HG02852 (cell line): ENCODE measurements around the gene LUZP4.
"Not testable (repeated sequence)": the region's sequence is repeated elsewhere in the genome, so short reads cannot be mapped to it uniquely, and the experiment has no call there.

ENCODE experiments used
- ATAC-seq: cut with Tn5 transposase; IDR thresholded peaks from one replicate; pipeline ENCODE4 v1.9.1; 2021; ENCODE audit warnings: mild to moderate bottlenecking, moderate library complexity; ENCODE audit not compliant: unreplicated experiment

Gene LUZP4, protein sequence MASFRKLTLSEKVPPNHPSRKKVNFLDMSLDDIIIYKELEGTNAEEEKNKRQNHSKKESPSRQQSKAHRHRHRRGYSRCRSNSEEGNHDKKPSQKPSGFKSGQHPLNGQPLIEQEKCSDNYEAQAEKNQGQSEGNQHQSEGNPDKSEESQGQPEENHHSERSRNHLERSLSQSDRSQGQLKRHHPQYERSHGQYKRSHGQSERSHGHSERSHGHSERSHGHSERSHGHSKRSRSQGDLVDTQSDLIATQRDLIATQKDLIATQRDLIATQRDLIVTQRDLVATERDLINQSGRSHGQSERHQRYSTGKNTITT

DNA sequence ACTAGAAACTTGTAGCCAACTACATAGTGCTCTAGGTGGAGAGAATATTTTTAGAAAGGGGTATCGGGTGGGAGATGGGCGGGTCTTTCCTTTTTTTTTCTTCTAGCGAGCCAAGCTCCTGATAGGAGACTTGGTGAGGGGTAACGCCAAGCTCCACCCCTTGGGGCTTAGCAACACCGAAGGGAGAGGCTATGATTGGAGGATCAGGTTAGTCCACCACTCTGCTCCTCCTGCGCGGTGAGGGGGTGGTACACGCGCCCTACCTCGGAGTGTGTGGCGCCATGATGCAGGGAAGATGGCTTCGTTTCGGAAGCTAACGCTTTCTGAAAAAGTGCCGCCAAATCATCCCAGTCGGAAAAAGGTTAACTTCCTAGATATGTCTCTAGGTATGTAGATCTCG, at the start of gene LUZP4:
Gene LUZP4 (plus strand): TSS at position 251 of the 400 bp plus-strand sequence. CDS start 45 bp downstream, at position 296.
- ATAC-seq, result no peak

DNA sequence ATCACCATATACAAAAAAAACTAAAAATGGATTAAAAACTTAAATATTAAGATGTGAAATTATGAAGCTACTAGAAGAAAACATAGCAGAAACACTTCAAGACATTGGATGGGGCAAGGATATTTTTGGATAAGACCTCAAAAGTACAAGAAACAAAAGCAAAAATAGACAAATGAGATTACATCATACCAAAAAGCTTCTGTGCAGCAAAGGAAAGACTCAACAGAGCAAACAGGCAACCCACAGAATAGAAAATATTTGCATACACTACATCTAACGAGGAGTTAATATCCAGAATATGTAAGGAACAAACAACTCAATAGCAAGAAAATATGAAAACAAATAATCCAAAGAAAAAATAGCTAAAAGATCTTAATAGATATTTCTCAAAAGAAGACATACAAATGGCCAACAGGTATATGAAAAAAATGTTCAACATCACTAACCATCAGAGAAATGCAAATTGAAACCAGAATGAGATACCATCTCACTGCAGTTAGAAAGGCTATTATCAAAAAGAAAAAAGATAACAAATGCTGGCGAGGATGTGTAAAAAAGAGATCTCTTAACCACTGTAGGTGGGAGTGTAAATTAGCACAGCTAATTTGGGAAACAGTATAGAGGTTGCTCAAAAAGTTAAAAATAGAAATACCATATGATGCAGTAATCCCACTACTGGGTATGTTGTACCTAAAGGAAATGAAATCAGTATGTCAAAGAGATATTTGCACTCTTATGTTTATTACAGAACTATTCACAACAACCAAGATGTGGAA, 37.9 kb upstream of the LUZP4 start:
- ATAC-seq, result peak; percentile 82

DNA sequence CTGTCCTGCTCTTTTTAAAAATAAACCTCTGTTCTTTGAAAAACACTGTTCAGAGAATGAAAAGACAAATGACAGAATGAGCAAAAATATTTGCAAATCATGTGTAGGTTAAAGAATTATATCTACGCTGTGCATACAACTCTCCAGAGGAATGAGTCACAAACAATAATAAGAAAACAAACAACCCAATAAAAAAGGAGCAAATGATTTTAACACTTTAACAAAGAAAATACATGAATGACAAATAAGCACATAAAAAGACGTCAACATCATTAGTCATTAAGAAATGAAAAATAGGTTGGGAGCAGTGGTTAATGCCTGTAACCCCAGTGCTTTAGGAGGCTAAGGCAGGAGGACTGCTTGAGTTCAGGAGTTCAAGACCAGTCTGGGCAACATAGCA, 34.5 kb upstream of the LUZP4 start:
- no peak for ATAC-seq

DNA sequence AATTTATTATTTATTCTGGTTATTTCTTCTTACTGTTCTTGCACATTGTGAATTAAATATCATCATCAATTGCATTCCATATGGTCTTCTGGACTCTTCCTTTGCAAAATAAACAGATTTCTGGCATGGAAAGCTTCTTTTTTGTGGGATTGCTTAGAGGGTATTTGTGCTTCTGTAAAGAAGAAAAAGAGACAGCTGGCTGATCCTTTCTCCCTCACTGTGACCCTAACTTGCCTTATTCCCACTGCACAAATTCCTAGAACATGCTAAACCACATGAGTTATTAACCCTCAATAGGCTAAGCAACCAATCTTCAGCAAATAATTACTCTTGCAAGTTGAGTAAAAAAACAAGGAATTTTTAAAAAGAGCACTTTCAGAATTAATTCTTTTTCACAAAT, 31.8 kb upstream of the LUZP4 start:
- ATAC-seq, result no peak

DNA sequence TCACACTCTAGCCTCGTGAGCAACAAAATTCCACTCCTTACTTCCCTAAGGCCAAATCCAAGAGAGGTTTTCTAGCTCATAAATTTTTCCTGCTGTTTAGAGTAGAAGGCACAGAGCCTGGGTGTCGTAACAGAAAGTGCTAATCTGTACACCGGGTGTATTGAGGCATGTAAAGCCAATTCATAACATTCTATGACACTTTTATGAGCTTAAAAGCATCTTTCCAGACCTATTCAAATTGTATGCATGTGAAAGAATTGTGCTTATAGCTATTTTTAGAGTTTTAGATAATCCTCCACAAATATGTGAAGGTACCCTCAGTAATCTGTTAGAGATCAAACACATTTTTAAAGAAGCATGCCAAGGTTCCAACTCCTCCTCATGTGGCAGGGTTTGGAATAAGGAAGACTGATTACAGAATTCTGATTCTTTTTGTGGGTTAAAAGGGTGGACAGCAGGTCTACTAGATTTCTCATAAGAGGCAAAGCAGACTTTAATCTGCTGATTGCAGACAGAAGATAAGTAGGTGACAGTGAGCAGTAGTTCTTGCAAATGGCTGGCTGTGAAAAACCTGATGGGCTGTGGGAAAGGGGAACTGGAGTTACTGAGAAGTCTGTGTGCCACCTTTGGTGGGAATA, 30.2 kb upstream of the LUZP4 start:
- ATAC-seq, result no peak

DNA sequence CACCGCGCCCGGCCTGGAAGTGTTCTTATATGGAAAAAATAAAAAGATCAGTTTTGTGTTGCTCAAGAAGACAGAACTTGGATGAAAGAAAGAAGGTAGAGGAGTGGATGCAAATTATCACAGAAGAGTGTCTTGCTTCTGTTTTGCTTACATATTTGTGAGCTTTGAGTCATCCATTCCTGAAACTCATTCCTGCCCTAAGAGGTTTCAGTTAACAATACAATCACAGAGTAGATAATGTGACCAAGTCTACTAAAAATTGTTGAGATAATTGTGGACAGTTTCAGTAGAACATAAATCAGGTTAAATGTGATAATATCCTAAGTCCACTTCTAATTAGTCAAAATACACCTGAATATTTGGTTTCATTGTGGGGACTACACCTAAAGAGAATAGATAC, 29.2 kb upstream of the LUZP4 start:
- no peak for ATAC-seq

DNA sequence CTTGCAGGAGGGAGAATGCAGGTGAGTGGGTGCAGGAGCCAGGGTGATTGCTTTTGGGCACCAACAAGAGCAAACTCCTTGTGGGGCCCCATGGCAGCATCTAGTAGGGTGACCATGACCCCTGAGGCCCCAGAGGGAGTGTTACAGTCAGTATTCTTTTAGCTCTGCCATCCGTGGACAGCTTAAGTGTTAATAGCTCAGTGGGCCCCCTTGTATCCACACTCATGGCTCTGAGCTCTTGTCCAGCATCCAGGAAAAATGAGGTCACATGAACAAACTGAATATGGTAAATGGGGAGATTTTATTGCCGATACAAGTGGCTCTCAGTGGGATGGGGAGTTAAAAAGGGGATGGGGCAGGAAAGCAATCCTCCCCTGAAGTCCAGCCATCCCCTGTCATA, 28.4 kb upstream of the LUZP4 start:
- no peak for ATAC-seq

DNA sequence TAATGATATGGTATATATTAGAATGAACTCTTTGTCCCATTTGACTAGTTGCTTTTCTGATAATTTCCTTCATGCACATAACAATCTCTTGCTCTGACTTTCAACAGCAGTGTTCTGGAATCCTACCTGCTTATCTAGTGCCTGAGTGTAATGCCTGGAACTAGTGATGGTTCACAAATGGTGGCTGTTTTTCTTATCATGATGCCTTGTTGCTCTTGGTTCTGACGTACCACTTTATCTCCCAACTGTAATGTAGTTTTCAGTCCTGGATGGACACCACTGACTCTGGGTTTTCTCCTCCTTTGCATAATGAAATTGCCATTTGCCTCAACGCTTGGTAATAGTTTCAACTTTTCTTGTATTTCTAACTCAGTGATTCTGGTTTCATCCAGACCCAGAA, 25.5 kb upstream of the LUZP4 start:
- no peak for ATAC-seq

DNA sequence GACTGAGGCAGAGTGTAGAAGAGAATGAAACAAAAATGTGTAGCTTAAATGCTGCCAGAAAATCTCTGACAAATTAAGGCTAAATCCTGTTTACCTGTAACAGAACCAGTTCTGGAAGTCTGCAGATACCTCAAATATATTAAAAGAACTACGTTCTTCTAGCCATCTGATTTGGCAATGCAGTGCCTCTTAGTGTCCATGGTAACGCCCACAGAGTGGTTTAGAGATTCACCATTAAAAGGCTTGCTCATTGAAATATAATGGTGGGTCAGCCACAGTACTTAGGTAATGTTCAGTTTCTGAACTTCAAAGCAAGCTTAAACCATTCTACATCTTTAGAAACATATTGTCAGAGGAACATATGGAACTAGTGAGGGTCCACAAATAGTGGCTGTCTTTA, 23.2 kb upstream of the LUZP4 start:
- no peak for ATAC-seq

DNA sequence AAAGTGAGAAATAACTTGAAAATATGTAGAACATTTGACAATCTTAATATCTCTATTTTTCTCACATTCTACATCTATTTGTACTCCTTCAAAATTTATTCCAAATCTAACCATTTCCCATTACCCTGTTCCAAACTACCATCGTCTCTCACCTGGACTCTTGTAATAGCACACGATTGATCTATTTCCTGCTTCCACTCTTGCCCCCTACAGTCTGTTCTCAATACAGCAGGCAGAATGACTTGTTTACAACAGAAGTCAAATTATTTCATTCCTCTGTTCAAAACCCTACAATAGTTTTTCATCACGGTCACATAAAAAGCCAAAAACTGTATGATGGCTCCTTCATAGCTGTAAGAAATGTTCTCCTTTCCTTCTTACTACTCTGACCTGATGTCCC, 21.1 kb upstream of the LUZP4 start:
- no peak for ATAC-seq

DNA sequence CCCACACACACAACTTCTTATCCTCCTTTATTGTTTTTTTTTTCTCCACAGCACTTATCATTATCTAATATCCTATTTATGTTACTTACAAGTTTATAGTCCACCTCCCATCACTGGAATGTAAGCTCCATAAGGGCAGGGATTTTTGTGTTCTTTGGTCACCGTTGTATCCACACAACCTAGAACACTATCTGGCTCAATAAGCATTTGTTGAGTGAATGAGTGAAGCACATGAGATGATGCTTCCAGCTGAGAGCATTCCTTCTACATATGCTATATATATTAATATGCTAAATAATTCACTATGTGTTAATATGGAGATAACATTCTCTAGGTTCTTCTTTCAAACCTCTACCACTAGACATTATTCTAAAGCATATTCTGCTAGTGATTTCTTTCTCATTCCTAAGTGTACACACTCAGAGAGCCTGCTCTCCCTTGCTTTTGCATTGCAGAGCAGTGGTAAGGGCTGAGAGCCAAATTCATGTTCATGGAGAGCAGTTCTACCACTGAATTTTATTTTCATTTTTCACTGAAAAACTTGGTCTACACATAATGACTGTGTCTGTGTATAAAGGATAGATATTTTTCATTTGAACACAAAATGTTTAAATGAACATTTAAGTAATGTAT, 20.3 kb upstream of the LUZP4 start:
- ATAC-seq, result no peak

DNA sequence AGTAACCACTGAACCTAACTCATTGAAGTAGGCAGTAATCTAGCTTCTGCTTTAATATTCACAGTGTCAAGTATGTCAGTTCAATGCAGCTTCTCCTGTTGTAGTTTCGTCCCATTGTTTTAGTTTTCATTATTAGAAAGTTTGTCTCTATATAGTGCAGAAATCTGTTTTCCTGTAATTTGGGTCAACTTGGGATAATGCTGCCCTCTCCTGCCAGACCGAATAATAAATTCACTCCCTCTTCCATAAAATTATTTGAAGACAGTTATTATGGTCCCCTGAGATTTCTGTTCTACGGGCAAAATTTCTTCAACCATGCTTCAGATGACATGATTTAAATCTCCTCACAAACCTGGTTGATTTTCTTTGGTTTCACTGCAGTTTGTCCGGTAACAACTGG, 4.6 kb upstream of the LUZP4 start:
- ATAC-seq, result no peak

DNA sequence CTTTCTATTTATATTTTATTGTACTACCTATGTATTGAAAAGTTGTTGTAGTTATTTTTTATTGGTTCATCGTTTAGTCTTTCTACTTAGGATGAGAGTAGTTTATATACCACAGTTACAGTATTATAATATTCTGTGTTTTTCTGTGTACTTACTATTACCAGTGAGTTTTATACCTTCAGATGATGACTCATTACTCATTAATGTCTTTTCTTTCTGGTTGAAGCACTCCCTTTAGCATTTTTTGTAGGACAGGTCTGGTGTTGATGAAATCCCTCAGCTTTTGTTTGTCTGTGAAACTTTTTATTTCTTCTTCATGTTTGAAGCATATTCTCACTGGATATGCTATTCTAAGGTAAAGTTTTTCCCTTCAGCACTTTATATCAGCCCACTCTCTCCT, 7.7 kb downstream of the LUZP4 start:
- no peak for ATAC-seq

DNA sequence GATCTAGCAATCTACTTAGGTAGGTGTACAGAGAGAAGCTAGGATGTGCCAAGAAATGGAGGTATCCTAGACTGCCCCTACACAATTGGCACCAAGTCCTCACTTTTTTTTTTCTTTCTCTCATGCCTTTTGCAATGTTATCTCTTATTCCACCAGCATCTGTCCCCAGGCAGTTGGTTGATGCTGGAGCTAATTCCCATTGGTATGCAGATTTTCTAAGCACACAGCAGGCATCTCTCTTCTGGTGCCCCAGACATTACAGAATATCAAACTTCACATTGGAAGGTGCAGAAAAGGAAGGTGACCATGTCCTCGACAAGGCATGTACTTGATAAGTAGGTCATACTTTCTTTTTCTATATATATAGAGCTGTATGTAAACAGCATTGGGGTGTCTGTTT, 21.6 kb downstream of the LUZP4 start:
- no peak for ATAC-seq

DNA sequence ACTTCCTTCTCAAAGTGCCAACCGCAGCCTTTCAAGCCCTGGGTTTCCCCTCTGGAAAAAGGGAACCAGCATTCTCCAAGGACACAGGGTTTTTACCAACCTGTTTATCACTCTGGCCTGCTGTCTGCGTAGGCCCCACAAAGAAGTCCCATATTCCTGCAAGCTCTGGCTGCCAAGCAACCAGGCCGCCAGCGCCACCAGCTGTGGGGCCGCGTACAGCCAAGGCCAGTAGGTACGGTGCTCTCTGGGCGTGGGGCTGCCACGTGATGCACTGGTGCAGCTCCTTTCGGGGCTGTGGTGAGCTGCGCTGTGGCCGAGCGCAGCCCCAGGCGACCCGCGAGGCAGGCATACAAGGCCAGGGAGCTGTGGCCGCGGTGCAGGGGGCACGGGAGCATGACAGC, 22.1 kb downstream of the LUZP4 start:
- ATAC-seq, result no peak

DNA sequence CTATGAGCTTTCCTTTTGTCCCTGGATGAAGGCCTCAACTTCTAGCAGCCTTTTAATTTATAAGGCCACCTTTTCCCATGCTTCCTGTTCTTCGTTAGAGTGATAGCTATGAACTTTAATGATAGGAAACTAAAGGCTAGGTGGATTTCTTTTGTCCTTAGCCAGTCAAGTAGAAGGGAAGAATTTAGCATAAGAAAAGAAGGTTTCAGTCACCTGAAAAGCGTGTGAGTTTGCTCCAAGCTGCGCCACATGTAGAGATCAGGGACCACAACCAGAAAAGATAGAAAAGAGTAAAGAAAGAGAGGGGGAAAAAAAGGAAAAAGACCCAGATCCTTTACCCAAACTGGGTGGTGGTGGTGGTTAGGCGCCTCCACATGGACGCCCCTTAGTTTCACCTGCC, 28.6 kb downstream of the LUZP4 start:
- ATAC-seq, result no peak

DNA sequence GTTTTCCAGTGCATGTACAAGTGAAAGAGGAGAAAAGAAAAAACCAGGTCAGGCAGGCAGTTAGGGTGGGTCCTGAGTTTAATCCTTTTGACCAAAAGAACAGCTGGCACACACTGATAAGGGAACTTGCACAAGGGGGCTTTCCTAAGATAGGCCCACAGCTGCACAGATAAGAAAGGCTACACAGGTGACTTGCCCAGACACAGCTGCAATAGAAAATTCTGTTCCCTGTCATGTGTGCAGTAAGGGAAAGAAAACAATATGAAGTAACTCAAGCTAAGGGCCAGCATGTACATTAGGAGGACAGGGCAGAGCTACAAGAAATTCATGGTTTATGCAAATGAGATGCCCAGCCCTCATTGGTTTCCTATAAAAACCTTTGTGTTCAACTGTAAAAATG, 32.9 kb downstream of the LUZP4 start:
- no peak for ATAC-seq

DNA sequence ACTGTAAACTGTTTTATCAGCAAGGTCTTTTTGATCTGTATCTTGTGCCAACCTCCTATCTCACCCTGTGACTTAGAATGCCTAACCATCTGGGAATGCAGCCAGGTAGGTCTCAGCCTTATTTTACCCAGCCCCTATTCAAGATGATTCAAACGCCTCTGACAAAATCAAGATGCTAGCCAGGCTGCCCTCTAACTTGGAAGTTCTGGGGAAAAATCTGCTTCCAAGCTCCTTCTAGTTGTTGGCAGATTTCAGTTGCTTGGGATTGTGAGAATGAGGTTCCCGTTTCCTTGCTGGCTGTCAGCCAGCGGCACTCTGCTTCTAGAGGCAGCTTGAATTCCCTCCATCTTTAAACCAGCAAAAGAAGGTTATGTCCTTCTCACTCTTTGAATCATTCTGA, 34.7 kb downstream of the LUZP4 start:
- no peak for ATAC-seq

DNA sequence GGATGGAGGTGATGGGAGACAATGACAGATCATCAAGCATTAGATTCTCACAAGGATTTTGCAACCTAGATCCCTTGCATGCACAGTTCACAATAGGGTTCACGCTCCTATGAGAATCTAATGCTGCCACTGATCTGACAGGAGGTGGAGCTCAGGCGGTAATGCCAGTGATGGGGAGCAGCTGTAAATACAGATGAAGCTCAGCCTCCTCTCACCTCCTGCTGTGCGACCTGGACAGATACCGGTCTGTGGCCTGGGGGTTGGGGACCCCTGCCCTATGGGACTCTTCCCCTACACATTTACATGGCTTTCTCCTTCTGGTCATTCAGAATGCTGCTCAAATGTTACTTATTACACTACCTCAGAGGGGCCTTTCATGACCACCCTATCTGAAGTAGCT, 39.8 kb downstream of the LUZP4 start:
- ATAC-seq, result not testable (repeated sequence)

DNA sequence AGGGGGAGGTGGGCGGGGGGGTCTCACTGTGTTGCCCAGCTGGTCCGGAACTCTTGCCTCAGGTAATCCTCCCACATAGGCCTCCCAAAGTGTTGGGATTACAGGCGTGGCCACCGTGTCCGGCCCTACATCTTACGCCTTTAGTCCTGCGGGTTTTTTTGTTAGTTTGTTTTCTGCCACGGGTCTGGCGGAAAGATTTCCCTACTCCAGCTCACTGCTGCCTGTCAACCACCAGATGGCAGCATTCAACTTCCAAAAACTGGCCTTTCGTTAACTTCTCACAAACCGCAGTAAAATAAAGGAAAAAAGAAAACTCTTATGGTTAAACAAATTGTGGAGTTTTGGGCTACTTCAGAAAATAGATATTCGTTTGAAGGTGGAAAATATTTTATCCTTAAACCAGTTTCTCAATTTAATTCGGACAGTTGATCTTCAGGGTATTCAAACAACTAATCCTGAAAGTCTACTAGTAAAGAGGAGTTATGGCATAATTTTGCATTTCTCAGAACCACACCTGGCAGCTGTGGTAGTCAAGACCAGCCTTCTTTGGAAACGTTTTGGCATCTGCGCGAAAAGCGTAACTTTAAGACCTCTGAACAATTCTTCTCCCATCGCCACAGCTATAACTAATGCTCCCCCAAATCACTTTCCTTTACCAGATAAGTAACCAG, 41.1 kb downstream of the LUZP4 start:
- ATAC-seq, result no peak

DNA sequence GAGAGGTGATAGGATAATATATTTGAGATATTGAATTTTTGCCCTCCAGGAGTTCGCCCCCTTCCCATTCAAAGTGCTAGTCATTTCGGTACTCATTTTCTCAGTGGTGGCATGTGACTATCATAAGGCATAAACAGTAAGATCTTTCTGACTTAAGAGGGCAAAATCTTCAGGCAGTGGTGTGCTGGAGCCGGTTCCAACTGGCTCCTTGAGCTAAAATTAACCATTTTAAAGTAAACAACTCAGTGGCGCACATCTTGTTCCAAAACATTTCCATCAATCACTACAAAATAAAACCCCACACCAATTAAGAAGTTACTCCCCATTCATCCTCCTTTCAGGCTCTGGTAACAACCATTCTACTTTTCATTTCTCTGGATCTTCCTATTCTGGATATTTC, 43.3 kb downstream of the LUZP4 start:
- no peak for ATAC-seq
